HEK293T (cell line): ENCODE measurements around the gene SLC12A7.
A peak's percentile ranks its signal among the peaks of the same experiment; 100 is the strongest.

Experiments used
- BHLHE40 ChIP-seq: fragments of 450-650 bp; IDR thresholded peaks from 2 replicates; pipeline ENCODE4 v1.6.1; 2016; ENCODE audit warnings: mild to moderate bottlenecking, moderate library complexity, borderline replicate concordance
- FOXA1 ChIP-seq: fragments of 450-650 bp; IDR thresholded peaks from 2 replicates; pipeline ENCODE4 v1.6.1; 2016; ENCODE audit warnings: mild to moderate bottlenecking
- FOXM1 ChIP-seq: fragments of 450-650 bp; IDR thresholded peaks from 2 replicates; pipeline ENCODE4 v1.6.1; 2017; ENCODE audit warnings: mild to moderate bottlenecking, borderline replicate concordance
- HDGF ChIP-seq: fragments of 450-650 bp; IDR thresholded peaks from 2 replicates; pipeline ENCODE4 v1.6.1; 2017; ENCODE audit warnings: antibody characterized with exemption, borderline replicate concordance
- L3MBTL2 ChIP-seq: fragments of 450-650 bp; conservative IDR thresholded peaks from 2 replicates; pipeline ENCODE4 v1.6.1; 2016; ENCODE audit warnings: mild to moderate bottlenecking
- LEF1 ChIP-seq: fragments of 450-650 bp; IDR thresholded peaks from 2 replicates; pipeline ENCODE4 v1.6.1; 2017; ENCODE audit warnings: mild to moderate bottlenecking, borderline replicate concordance
- PKNOX1 ChIP-seq: fragments of 450-650 bp; IDR thresholded peaks from 2 replicates; pipeline ENCODE4 v1.6.1; 2016
- SP1 ChIP-seq: fragments of 450-650 bp; IDR thresholded peaks from 2 replicates; pipeline ENCODE4 v1.6.1; 2017
- SUZ12 ChIP-seq: fragments of 450-650 bp; IDR thresholded peaks from 2 replicates; pipeline ENCODE4 v1.6.1; 2016; ENCODE audit warnings: mild to moderate bottlenecking
- TARDBP ChIP-seq: fragments of 450-650 bp; IDR thresholded peaks from 2 replicates; pipeline ENCODE4 v1.6.1; 2016

- TF ChIP-seq BHLHE40 (no peak), HDGF (no peak), SUZ12 (no peak), PKNOX1 (no peak), TARDBP (no peak), LEF1 (no peak), L3MBTL2 (peak; percentile 51), FOXM1 (no peak), FOXA1 (no peak), SP1 (no peak)
These were observed 107.2 kb downstream of the SLC12A7 start for GRCh38 chr5:1004461-1005248.
